GM18870 (cell line): ENCODE measurements around the gene ADI1.
"Not testable (repeated sequence)": the region's sequence is repeated elsewhere in the genome, so short reads cannot be mapped to it uniquely, and the experiment has no call there.

Source experiments
- ATAC-seq: cut with Tn5 transposase; IDR thresholded peaks from one replicate; pipeline ENCODE4 v1.9.1; 2021; ENCODE audit warnings: moderate library complexity; ENCODE audit not compliant: unreplicated experiment

ADI1 gene

GRCh38 chr2:3529316-3530025, 10.1 kb upstream of the ADI1 start:
- no peak for ATAC-seq

- ATAC-seq: no peak
These were observed 8.8 kb upstream of the ADI1 start for GRCh38 chr2:3527886-3528785.

- ATAC-seq: no peak
These were observed 7.5 kb upstream of the ADI1 start for GRCh38 chr2:3526871-3527270.

- ATAC-seq: no peak
These were observed 4.3 kb upstream of the ADI1 start for GRCh38 chr2:3523551-3524041.

- ATAC-seq: no peak
These were observed 3.7 kb upstream of the ADI1 start for GRCh38 chr2:3522961-3523421.

- ATAC-seq: no peak
These were observed 1.3 kb upstream of the ADI1 start for GRCh38 chr2:3520591-3520990.

GRCh38 chr2:3518496-3519254, 656 bp downstream of the ADI1 start:
- ATAC-seq: peak; percentile 68

- ATAC-seq: peak; percentile 4
These were observed 1.3 kb downstream of the ADI1 start for GRCh38 chr2:3517948-3518495.

GRCh38 chr2:3516831-3517230, 2.5 kb downstream of the ADI1 start:
- ATAC-seq: no peak

- not testable (repeated sequence) for ATAC-seq
These were observed 3.9 kb downstream of the ADI1 start for GRCh38 chr2:3515438-3515837.

- no peak for ATAC-seq
These were observed 6.1 kb downstream of the ADI1 start for GRCh38 chr2:3513026-3513810.

- ATAC-seq: no peak
These were observed 7.2 kb downstream of the ADI1 start for GRCh38 chr2:3512086-3512485.

GRCh38 chr2:3505771-3506170, 13.6 kb downstream of the ADI1 start:
- ATAC-seq: peak; percentile 68

- ATAC-seq: no peak
These were observed 14.6 kb downstream of the ADI1 start for GRCh38 chr2:3504741-3505140.

- ATAC-seq: no peak
These were observed 15.8 kb downstream of the ADI1 start for GRCh38 chr2:3503483-3503882.

GRCh38 chr2:3503046-3503445, 16.3 kb downstream of the ADI1 start:
- no peak for ATAC-seq

GRCh38 chr2:3500326-3500899, 18.9 kb downstream of the ADI1 start:
- no peak for ATAC-seq

GRCh38 chr2:3498783-3499394, 20.4 kb downstream of the ADI1 start:
- no peak for ATAC-seq

GRCh38 chr2:3496708-3497080, 22.6 kb downstream of the ADI1 start:
- ATAC-seq: not testable (repeated sequence)
